ENCODE measurements around the gene CALML4. TPM values are rescaled to one million over a fixed set of nuclear protein-coding genes. Genes with fewer than 3 reads are reported as not detected.

Gene CALML4
- total RNA-seq, 2 experiments from 2014 or later, result 1.5 to 2.0 TPM

GRCh38 chr15:68195336-68196112 is 9.6 kb downstream of the CALML4 start:
- peak overlapping the region; percentile 19 for H3K27ac Mint-ChIP-seq
- H3K4me3 Mint-ChIP-seq, result no peak overlapping the region
- ATAC-seq (ENCODE audit: poor library complexity), result no peak
- Histone ChIP-seq H3K4me1 (ENCODE audit: insufficient read depth, low read length) (no peaks in the 10 kb centered on the region), H3K36me3 (ENCODE audit: insufficient read depth, low read length) (peaks cover 22% of the 10 kb centered on the region), H3K27me3 (ENCODE audit: control insufficient read depth in 1 of 2, insufficient read depth in 2 of 2, low read length in 2 of 2) (no peaks in the 10 kb centered on the region), H3K9me3 (ENCODE audit: control insufficient read depth in 1 of 2, insufficient read depth in 1 of 2, low read length in 2 of 2) (no peaks in the 10 kb centered on the region), H3K4me3 (ENCODE audit: low read length) (no peak overlapping the region), H3K27ac (ENCODE audit: low read depth in 1 of 2, low read length in 2 of 2) (no peak overlapping the region)
- intact Hi-C loops (cut with DNase I, micrococcal nuclease), result no loop called here
- H3K27me3 Mint-ChIP-seq, result no peaks in the 10 kb centered on the region
- H3K36me3 Mint-ChIP-seq (ENCODE audit: low read depth), result peaks cover 36% of the 10 kb centered on the region
- POLR2A ChIA-PET, result interaction anchor here (0.6 to 0.7 kb wide), 3 partner anchors 38 to 201 kb away, joined by 3 read pairs; no protein-coding TSS in a partner anchor
- DNase-seq, result no peak
- TF ChIP-seq CTCF (IDR thresholded peaks at IDR 0.05), result no peak
- CTCF ChIA-PET, result no interaction called here
- no peaks in the 10 kb centered on the region for H3K4me1 Mint-ChIP-seq (ENCODE audit: low read depth)
- no peaks in the 10 kb centered on the region for H3K9me3 Mint-ChIP-seq

GRCh38 chr15:68192804-68193486 is 12.2 kb downstream of the CALML4 start:
- no peaks in the 10 kb centered on the region for H3K27me3 ChIP-seq (ENCODE audit: control insufficient read depth in 1 of 2, insufficient read depth in 2 of 2, low read length in 2 of 2)
- Mint-ChIP-seq H3K36me3 (ENCODE audit: low read depth) (peaks cover 62% of the 10 kb centered on the region), H3K4me1 (ENCODE audit: low read depth) (no peaks in the 10 kb centered on the region), H3K9me3 (no peaks in the 10 kb centered on the region), H3K27me3 (no peaks in the 10 kb centered on the region), H3K4me3 (no peak overlapping the region), H3K27ac (peak overlapping the region; percentile 10)
- ChIA-PET POLR2A (no interaction called here), CTCF (no interaction called here)
- ATAC-seq (ENCODE audit: poor library complexity), result no peak
- no peak overlapping the region for H3K4me3 ChIP-seq (ENCODE audit: low read length)
- intact Hi-C loops (cut with DNase I, micrococcal nuclease), result no loop called here
- no peak for DNase-seq
- H3K36me3 ChIP-seq (ENCODE audit: insufficient read depth, low read length), result peaks cover 41% of the 10 kb centered on the region
- no peak overlapping the region for H3K27ac ChIP-seq (ENCODE audit: low read depth in 1 of 2, low read length in 2 of 2)
- H3K9me3 ChIP-seq (ENCODE audit: control insufficient read depth in 1 of 2, insufficient read depth in 1 of 2, low read length in 2 of 2), result no peaks in the 10 kb centered on the region
- no peaks in the 10 kb centered on the region for H3K4me1 ChIP-seq (ENCODE audit: insufficient read depth, low read length)
- no peak for TF ChIP-seq CTCF (IDR thresholded peaks at IDR 0.05)

GRCh38 chr15:68192117-68192516 is 13.0 kb downstream of the CALML4 start:
- Mint-ChIP-seq H3K4me1 (ENCODE audit: low read depth) (no peaks in the 10 kb centered on the region), H3K9me3 (no peaks in the 10 kb centered on the region), H3K27ac (peak overlapping the region; percentile 36), H3K4me3 (no peak overlapping the region), H3K27me3 (no peaks in the 10 kb centered on the region), H3K36me3 (ENCODE audit: low read depth) (peaks cover 70% of the 10 kb centered on the region)
- ChIA-PET POLR2A (no interaction called here), CTCF (no interaction called here)
- no peak for ATAC-seq (ENCODE audit: poor library complexity)
- H3K9me3 ChIP-seq (ENCODE audit: control insufficient read depth in 1 of 2, insufficient read depth in 1 of 2, low read length in 2 of 2), result no peaks in the 10 kb centered on the region
- H3K27me3 ChIP-seq (ENCODE audit: control insufficient read depth in 1 of 2, insufficient read depth in 2 of 2, low read length in 2 of 2), result no peaks in the 10 kb centered on the region
- no peak for TF ChIP-seq CTCF (IDR thresholded peaks at IDR 0.05)
- intact Hi-C loops (cut with DNase I, micrococcal nuclease), result no loop called here
- no peak overlapping the region for H3K4me3 ChIP-seq (ENCODE audit: low read length)
- no peaks in the 10 kb centered on the region for H3K4me1 ChIP-seq (ENCODE audit: insufficient read depth, low read length)
- DNase-seq, result no peak
- no peak overlapping the region for H3K27ac ChIP-seq (ENCODE audit: low read depth in 1 of 2, low read length in 2 of 2)
- H3K36me3 ChIP-seq (ENCODE audit: insufficient read depth, low read length), result peaks cover 48% of the 10 kb centered on the region
